SJCRH30 (cell line): ENCODE results near the gene CLASRP. TPM values are rescaled to one million over a fixed set of nuclear protein-coding genes. Genes with fewer than 3 reads are reported as not detected.

Source experiments
- DNase-seq, 2 experiments: peaks; one replicate each; pipeline ENCODE4 v3.0.0-alpha.2; 2015 to 2020
- H3K27ac ChIP-seq: fragments of 250-450 bp; sonication (Bioruptor Pico); 2 replicates; pipeline ENCODE4 v1.5.1; 2020; ENCODE audit warnings: mild to moderate bottlenecking, moderate library complexity
- H3K27me3 ChIP-seq: fragments of 250-450 bp; sonication (Bioruptor Pico); 2 replicates; pipeline ENCODE4 v1.5.1; 2020; ENCODE audit warnings: mild to moderate bottlenecking, moderate library complexity
- H3K36me3 ChIP-seq: fragments of 250-450 bp; sonication (Bioruptor Pico); 2 replicates; pipeline ENCODE4 v1.5.1; 2020; ENCODE audit warnings: mild to moderate bottlenecking, moderate library complexity
- H3K4me1 ChIP-seq: fragments of 250-450 bp; sonication (Bioruptor Pico); 2 replicates; pipeline ENCODE4 v1.5.1; 2020; ENCODE audit warnings: mild to moderate bottlenecking, moderate library complexity
- H3K4me3 ChIP-seq: fragments of 250-450 bp; sonication (Bioruptor Pico); 2 replicates; pipeline ENCODE4 v1.5.1; 2020; ENCODE audit warnings: mild to moderate bottlenecking, moderate library complexity
- H3K9me3 ChIP-seq: fragments of 250-450 bp; sonication (Bioruptor Pico); replicated peaks from 2 replicates; pipeline ENCODE4 v1.5.1; 2020; ENCODE audit warnings: mild to moderate bottlenecking, moderate library complexity
- total RNA-seq: library from RNA; depleted of rRNA; stranded (reverse); fragments of >200 nt; shearing (Covaris generic); gene quantifications from 2 replicates; pipeline ENCODE4 v1.2.3, GENCODE V29; 2014

Gene CLASRP
- total RNA-seq, 1 experiment from 2014 or later, result 39.8 TPM

GRCh38 chr19:45009625-45010255 lies 29.1 kb upstream of the CLASRP start:
- Histone ChIP-seq H3K36me3 (no peaks in the 10 kb centered on the region), H3K9me3 (no peaks in the 10 kb centered on the region), H3K4me3 (no peak overlapping the region)

GRCh38 chr19:45010306-45010705 lies 28.5 kb upstream of the CLASRP start:
- H3K4me1 ChIP-seq, result no peaks in the 10 kb centered on the region

More at GRCh38 chr19:45009625-45010255, 29.1 kb upstream of the CLASRP start:
- no peak for DNase-seq
- Histone ChIP-seq H3K27ac (no peak overlapping the region), H3K4me1 (no peaks in the 10 kb centered on the region), H3K27me3 (no peaks in the 10 kb centered on the region)

GRCh38 chr19:45011959-45012358 lies 26.9 kb upstream of the CLASRP start:
- Histone ChIP-seq H3K4me3 (no peak overlapping the region), H3K4me1 (no peaks in the 10 kb centered on the region), H3K9me3 (no peaks in the 10 kb centered on the region), H3K36me3 (no peaks in the 10 kb centered on the region), H3K27ac (no peak overlapping the region), H3K27me3 (no peaks in the 10 kb centered on the region)
- no peak for DNase-seq

More at GRCh38 chr19:45010306-45010705, 28.5 kb upstream of the CLASRP start:
- H3K27ac ChIP-seq, result no peak overlapping the region
- H3K9me3 ChIP-seq, result no peaks in the 10 kb centered on the region
- DNase-seq, result no peak
- H3K4me3 ChIP-seq, result no peak overlapping the region
- no peaks in the 10 kb centered on the region for H3K27me3 ChIP-seq
- no peaks in the 10 kb centered on the region for H3K36me3 ChIP-seq

GRCh38 chr19:45016388-45017314 lies 22.2 kb upstream of the CLASRP start:
- DNase-seq, result peak; percentile 73 to 88
- Histone ChIP-seq H3K27ac (no peak overlapping the region), H3K9me3 (no peaks in the 10 kb centered on the region), H3K4me3 (no peak overlapping the region), H3K27me3 (no peaks in the 10 kb centered on the region), H3K4me1 (no peaks in the 10 kb centered on the region), H3K36me3 (no peaks in the 10 kb centered on the region)

GRCh38 chr19:45019187-45019586 lies 19.7 kb upstream of the CLASRP start:
- no peaks in the 10 kb centered on the region for H3K27me3 ChIP-seq
- no peak for DNase-seq
- H3K27ac ChIP-seq, result no peak overlapping the region
- no peaks in the 10 kb centered on the region for H3K9me3 ChIP-seq
- H3K4me3 ChIP-seq, result no peak overlapping the region
- H3K4me1 ChIP-seq, result no peaks in the 10 kb centered on the region
- H3K36me3 ChIP-seq, result no peaks in the 10 kb centered on the region

GRCh38 chr19:45020071-45020470 lies 18.8 kb upstream of the CLASRP start:
- H3K4me3 ChIP-seq, result no peak overlapping the region
- no peaks in the 10 kb centered on the region for H3K9me3 ChIP-seq
- no peaks in the 10 kb centered on the region for H3K4me1 ChIP-seq
- no peak for DNase-seq
- H3K36me3 ChIP-seq, result no peaks in the 10 kb centered on the region
- no peaks in the 10 kb centered on the region for H3K27me3 ChIP-seq
- H3K27ac ChIP-seq, result no peak overlapping the region

GRCh38 chr19:45021971-45022370 lies 16.9 kb upstream of the CLASRP start:
- DNase-seq, result no peak
- no peak overlapping the region for H3K4me3 ChIP-seq
- H3K27me3 ChIP-seq, result no peaks in the 10 kb centered on the region
- H3K9me3 ChIP-seq, result no peaks in the 10 kb centered on the region
- H3K4me1 ChIP-seq, result no peaks in the 10 kb centered on the region
- H3K27ac ChIP-seq, result no peak overlapping the region
- H3K36me3 ChIP-seq, result no peaks in the 10 kb centered on the region

GRCh38 chr19:45023048-45023447 lies 15.8 kb upstream of the CLASRP start:
- Histone ChIP-seq H3K4me1 (no peaks in the 10 kb centered on the region), H3K27ac (no peak overlapping the region), H3K4me3 (no peak overlapping the region), H3K36me3 (no peaks in the 10 kb centered on the region), H3K27me3 (no peaks in the 10 kb centered on the region), H3K9me3 (no peaks in the 10 kb centered on the region)
- DNase-seq, result no peak

GRCh38 chr19:45025264-45025663 lies 13.6 kb upstream of the CLASRP start:
- 0 out of 2 replicates have a peak, but pooled peaks cover 4% of the 10 kb centered on the region for H3K36me3 ChIP-seq

GRCh38 chr19:45027371-45027770 lies 11.5 kb upstream of the CLASRP start:
- Histone ChIP-seq H3K27me3 (no peaks in the 10 kb centered on the region), H3K4me1 (no peaks in the 10 kb centered on the region), H3K9me3 (no peaks in the 10 kb centered on the region), H3K36me3 (0 out of 2 replicates have a peak, but pooled peaks cover 5% of the 10 kb centered on the region), H3K27ac (no peak overlapping the region), H3K4me3 (no peak overlapping the region)
- DNase-seq, result no peak

More at GRCh38 chr19:45025264-45025663, 13.6 kb upstream of the CLASRP start:
- no peaks in the 10 kb centered on the region for H3K27me3 ChIP-seq
- no peaks in the 10 kb centered on the region for H3K9me3 ChIP-seq
- no peak for DNase-seq
- H3K27ac ChIP-seq, result no peak overlapping the region
- no peaks in the 10 kb centered on the region for H3K4me1 ChIP-seq
- no peak overlapping the region for H3K4me3 ChIP-seq

- H3K36me3 ChIP-seq, result 0 out of 2 replicates have a peak, but pooled peaks cover 5% of the 10 kb centered on the region
- no peaks in the 10 kb centered on the region for H3K4me1 ChIP-seq
- no peak overlapping the region for H3K4me3 ChIP-seq
- DNase-seq, result no peak
- H3K27me3 ChIP-seq, result no peaks in the 10 kb centered on the region
- H3K9me3 ChIP-seq, result no peaks in the 10 kb centered on the region
- no peak overlapping the region for H3K27ac ChIP-seq
Observed at GRCh38 chr19:45030825-45031224, 8.0 kb upstream of the CLASRP start.

GRCh38 chr19:45032421-45032820 lies 6.4 kb upstream of the CLASRP start:
- Histone ChIP-seq H3K9me3 (no peaks in the 10 kb centered on the region), H3K27ac (no peak overlapping the region), H3K4me3 (no peak overlapping the region), H3K36me3 (0 out of 2 replicates have a peak, but pooled peaks cover 5% of the 10 kb centered on the region), H3K4me1 (no peaks in the 10 kb centered on the region), H3K27me3 (no peaks in the 10 kb centered on the region)
- no peak for DNase-seq

GRCh38 chr19:45035755-45036154 lies 3.1 kb upstream of the CLASRP start:
- H3K4me1 ChIP-seq, result peaks cover 8% of the 10 kb centered on the region; the same call in 1 of the 2 replicates

GRCh38 chr19:45037393-45038169 lies 1.3 kb upstream of the CLASRP start:
- H3K4me1 ChIP-seq, result peaks cover 8% of the 10 kb centered on the region; the same call in 1 of the 2 replicates
- DNase-seq, result no peak
- H3K27me3 ChIP-seq, result no peaks in the 10 kb centered on the region
- no peaks in the 10 kb centered on the region for H3K9me3 ChIP-seq
- H3K36me3 ChIP-seq, result peaks cover 25% of the 10 kb centered on the region
- no peak overlapping the region for H3K27ac ChIP-seq
- H3K4me3 ChIP-seq, result no peak overlapping the region

More at GRCh38 chr19:45035755-45036154, 3.1 kb upstream of the CLASRP start:
- H3K4me3 ChIP-seq, result no peak overlapping the region
- H3K27ac ChIP-seq, result no peak overlapping the region
- DNase-seq, result no peak
- no peaks in the 10 kb centered on the region for H3K27me3 ChIP-seq
- no peaks in the 10 kb centered on the region for H3K9me3 ChIP-seq
- H3K36me3 ChIP-seq, result peaks cover 11% of the 10 kb centered on the region; the same call in 1 of the 2 replicates
